Suprapubic skin (tissue), 3 donors: ENCODE measurements around the gene ZNHIT1.

Experiments
- POLR2A ChIP-seq, 2 donors: fragments of 450-650 bp; IDR thresholded peaks; one replicate each; pipeline ENCODE4 v1.6.1; 2017; ENCODE audit warnings: antibody characterized with exemption in 2 of 2, mild to moderate bottlenecking in 2 of 2, moderate library complexity in 2 of 2
- TF ChIP-seq, protein P1 (sequence below), 2 donors: fragments of 200-600 bp in 1 of 2; fragments of 450-650 bp in 1 of 2; sonication (generic) in 1 of 2; IDR thresholded peaks; one replicate each; pipeline ENCODE4 v1.5.1; 2016 to 2019; ENCODE audit warnings: antibody characterized with exemption in 2 of 2, mild to moderate bottlenecking in 1 of 2, moderate library complexity in 1 of 2

DNA sequence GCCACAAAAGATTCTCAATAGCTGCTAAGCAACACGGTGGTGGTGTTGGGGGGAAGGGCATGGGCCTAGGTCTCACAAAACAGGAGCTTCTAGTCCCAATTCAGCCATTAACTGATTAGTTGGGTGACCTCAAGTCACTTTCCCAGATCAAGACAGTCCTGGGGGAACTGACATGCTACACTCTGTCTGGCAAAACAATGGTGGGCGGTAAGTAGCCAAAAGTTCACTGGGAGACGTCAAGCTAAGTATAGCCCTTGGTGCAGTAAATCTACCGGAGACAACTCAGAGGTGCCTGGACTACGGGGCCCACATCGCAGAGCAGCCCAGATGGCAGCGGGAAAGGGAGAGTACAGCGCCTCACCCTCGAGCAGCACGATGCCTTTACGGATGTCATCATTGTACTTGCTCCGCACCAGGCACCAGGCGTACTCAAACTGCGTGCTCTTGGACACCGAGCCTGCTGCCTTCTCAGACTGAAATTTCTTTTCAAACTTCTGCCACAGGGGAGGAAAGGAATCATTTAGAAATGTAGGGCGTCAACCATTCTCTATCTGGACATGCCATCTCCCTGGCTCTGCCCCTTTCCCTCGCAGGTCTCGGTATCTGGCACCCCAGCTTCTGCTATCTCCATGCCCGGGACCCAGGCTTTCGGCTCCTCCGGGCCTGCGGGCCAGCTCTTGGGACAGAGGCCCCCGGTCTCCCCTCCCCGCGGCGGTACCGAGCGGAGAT is 25.8 kb downstream of the ZNHIT1 start:
- TF ChIP-seq, protein P1, sequence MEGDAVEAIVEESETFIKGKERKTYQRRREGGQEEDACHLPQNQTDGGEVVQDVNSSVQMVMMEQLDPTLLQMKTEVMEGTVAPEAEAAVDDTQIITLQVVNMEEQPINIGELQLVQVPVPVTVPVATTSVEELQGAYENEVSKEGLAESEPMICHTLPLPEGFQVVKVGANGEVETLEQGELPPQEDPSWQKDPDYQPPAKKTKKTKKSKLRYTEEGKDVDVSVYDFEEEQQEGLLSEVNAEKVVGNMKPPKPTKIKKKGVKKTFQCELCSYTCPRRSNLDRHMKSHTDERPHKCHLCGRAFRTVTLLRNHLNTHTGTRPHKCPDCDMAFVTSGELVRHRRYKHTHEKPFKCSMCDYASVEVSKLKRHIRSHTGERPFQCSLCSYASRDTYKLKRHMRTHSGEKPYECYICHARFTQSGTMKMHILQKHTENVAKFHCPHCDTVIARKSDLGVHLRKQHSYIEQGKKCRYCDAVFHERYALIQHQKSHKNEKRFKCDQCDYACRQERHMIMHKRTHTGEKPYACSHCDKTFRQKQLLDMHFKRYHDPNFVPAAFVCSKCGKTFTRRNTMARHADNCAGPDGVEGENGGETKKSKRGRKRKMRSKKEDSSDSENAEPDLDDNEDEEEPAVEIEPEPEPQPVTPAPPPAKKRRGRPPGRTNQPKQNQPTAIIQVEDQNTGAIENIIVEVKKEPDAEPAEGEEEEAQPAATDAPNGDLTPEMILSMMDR (IDR thresholded peaks at IDR 0.05) = no peak
- TF ChIP-seq POLR2A (IDR thresholded peaks at IDR 0.05) = no peak
